Kidney (tissue), 22 donors: ENCODE measurements around the gene CDK7. TPM values are rescaled to one million over a fixed set of nuclear protein-coding genes. Genes with fewer than 3 reads are reported as not detected.

Source experiments
- DNase-seq, 5 donors: peaks; one replicate each; pipeline ENCODE4 v3.0.0-alpha.2; 2013 to 2020
- FAIRE-seq: peaks from 2 replicates; lab custom pipeline; 2012; peaks lifted over from hg19 to GRCh38; lab: Jason Lieb, UNC
- H3K27ac ChIP-seq, 2 donors: one replicate each; pipeline ENCODE4 v1.7.0; 2013; ENCODE audit warnings: low read depth in 2 of 2, low read length in 2 of 2, inconsistent platforms in 1 of 2
- H3K27me3 ChIP-seq: one replicate; pipeline ENCODE4 v1.7.1; 2013; ENCODE audit warnings: low read length, inconsistent platforms; ENCODE audit not compliant: control insufficient read depth, insufficient read depth
- H3K36me3 ChIP-seq, 3 donors: one replicate each; pipeline versions ENCODE4 v1.7.0 to v1.7.1; 2013; ENCODE audit warnings: low read length in 3 of 3, control low read depth in 1 of 3, inconsistent platforms in 1 of 3; ENCODE audit not compliant: insufficient read depth in 3 of 3, control insufficient read depth in 2 of 3
- H3K4me1 ChIP-seq, 3 donors: one replicate each; pipeline versions ENCODE4 v1.7.0 to v1.7.1; 2013; ENCODE audit warnings: low read length in 3 of 3, inconsistent platforms in 1 of 3, low read depth in 1 of 3; ENCODE audit not compliant: control insufficient read depth in 2 of 3, insufficient read depth in 2 of 3
- H3K4me3 ChIP-seq, 3 donors: one replicate each; pipeline versions ENCODE4 v1.7.0 to v1.8.1; 2013; ENCODE audit warnings: low read length in 3 of 3, control low read depth in 1 of 3, inconsistent platforms in 1 of 3
- H3K9ac ChIP-seq, 3 donors: one replicate each; pipeline versions ENCODE4 v1.7.0 to v1.7.1; 2013; ENCODE audit warnings: low read length in 3 of 3, control low read depth in 1 of 3, inconsistent platforms in 1 of 3
- H3K9me3 ChIP-seq, 3 donors: one replicate each; pipeline versions ENCODE4 v1.7.0 to v1.7.1; 2013; ENCODE audit warnings: low read length in 3 of 3, control low read depth in 1 of 3, inconsistent platforms in 1 of 3; ENCODE audit not compliant: control insufficient read depth in 2 of 3, insufficient read depth in 1 of 3
- intact Hi-C: fragments of 100-400 bp; cut with DNase I; formaldehyde crosslinking; loops from one replicate; pipeline ENCODE4 v1.11.1; 2022
- long read RNA-seq, 10 donors: library from polyadenylated mRNA in 1 of 10; unstranded in 1 of 10; transcript quantifications; one replicate each; pipeline ENCODE4 v2.0.0 and lab custom pipeline, GENCODE V29; 2021 to 2026
- polyA plus RNA-seq: library from polyadenylated mRNA; stranded (reverse); fragments of 350-450 nt; fragmentation: Illumina TruSeq; extraction: RNeasy Lipid Tissue Mini Kit (QIAGEN cat#74804); gene quantifications from one replicate; pipeline ENCODE4 v1.2.3, GENCODE V29; 2014; ENCODE audit warnings: low read depth, low replicate concordance; ENCODE audit not compliant: insufficient read depth
- total RNA-seq: library from RNA; stranded (reverse); fragmentation: NEBNext Ultra II Directional; extraction: Animal tissue kit (Norgen Biotek cat#: 25700); gene quantifications from one replicate; pipeline ENCODE4 v1.2.1, GENCODE V29; 2021
- TF ChIP-seq, protein P1 (sequence below): IDR thresholded peaks from 3 replicates; pipeline ENCODE4 v1.5.1; 2012; ENCODE audit warnings: mild to moderate bottlenecking, moderate library complexity, borderline replicate concordance; ENCODE audit not compliant: insufficient read depth; ENCODE audit errors: extremely low read depth
- donor health status: control.
- donor health status: control.
- donor health status: control.
- donor health status: control.
- donor health status: control.
- donor health status: DM: yes; HTN: yes; CAD: no.
- donor health status: Normal renal cell carcinoma (clear cell type).

The CDK7 gene
- total RNA-seq, result 22.7 TPM
- polyA plus RNA-seq, result 29.4 TPM
- long read RNA-seq, donor 1, transcript CDK7-201 (12 exons, 1,439 nt), result major isoform, 8 of 8 reads
- long read RNA-seq, donor 1, partial matches to known transcripts, result 0 of 8 reads
- long read RNA-seq, donor 1, other reads (novel, unspliced or antisense), result 0 of 8 reads
- long read RNA-seq, donor 2, transcript CDK7-201 (12 exons, 1,439 nt), result major isoform, 8 of 15 reads
- long read RNA-seq, donor 2, partial matches to known transcripts, result 6 of 15 reads
- long read RNA-seq, donor 2, other reads (novel, unspliced or antisense), result 0 of 15 reads
- long read RNA-seq, donor 3, transcript CDK7-201 (12 exons, 1,439 nt), result major isoform, 5 of 11 reads
- long read RNA-seq, donor 3, partial matches to known transcripts, result 6 of 11 reads
- long read RNA-seq, donor 3, other reads (novel, unspliced or antisense), result 0 of 11 reads
- long read RNA-seq, donor 4, transcript CDK7-201 (12 exons, 1,439 nt), result major isoform, 14 of 17 reads
- long read RNA-seq, donor 4, partial matches to known transcripts, result 0 of 17 reads
- long read RNA-seq, donor 4, other reads (novel, unspliced or antisense), result 0 of 17 reads
- long read RNA-seq, donor 5, partial matches to known transcripts, result 0 of 1 reads
- long read RNA-seq, donor 5, other reads (novel, unspliced or antisense), result 0 of 1 reads
- long read RNA-seq, donor 6, transcript CDK7-201 (12 exons, 1,439 nt), result major isoform, 20 of 40 reads
- long read RNA-seq, donor 6, partial matches to known transcripts, result 19 of 40 reads
- long read RNA-seq, donor 6, other reads (novel, unspliced or antisense), result 0 of 40 reads
- long read RNA-seq, donor 7, transcript CDK7-201 (12 exons, 1,439 nt), result major isoform, 9 of 15 reads
- long read RNA-seq, donor 7, partial matches to known transcripts, result 1 of 15 reads
- long read RNA-seq, donor 7, other reads (novel, unspliced or antisense), result 4 of 15 reads
- long read RNA-seq, donor 8, transcript CDK7-201 (12 exons, 1,439 nt), result major isoform, 5 of 10 reads
- long read RNA-seq, donor 8, partial matches to known transcripts, result 5 of 10 reads
- long read RNA-seq, donor 8, other reads (novel, unspliced or antisense), result 0 of 10 reads
- long read RNA-seq, donor 9, partial matches to known transcripts, result 5 of 9 reads
- long read RNA-seq, donor 9, other reads (novel, unspliced or antisense), result 0 of 9 reads
- long read RNA-seq, donor 10, transcript CDK7-201 (12 exons, 1,439 nt), result major isoform, 9 of 10 reads
- long read RNA-seq, donor 10, partial matches to known transcripts, result 0 of 10 reads
- long read RNA-seq, donor 10, other reads (novel, unspliced or antisense), result 0 of 10 reads

DNA sequence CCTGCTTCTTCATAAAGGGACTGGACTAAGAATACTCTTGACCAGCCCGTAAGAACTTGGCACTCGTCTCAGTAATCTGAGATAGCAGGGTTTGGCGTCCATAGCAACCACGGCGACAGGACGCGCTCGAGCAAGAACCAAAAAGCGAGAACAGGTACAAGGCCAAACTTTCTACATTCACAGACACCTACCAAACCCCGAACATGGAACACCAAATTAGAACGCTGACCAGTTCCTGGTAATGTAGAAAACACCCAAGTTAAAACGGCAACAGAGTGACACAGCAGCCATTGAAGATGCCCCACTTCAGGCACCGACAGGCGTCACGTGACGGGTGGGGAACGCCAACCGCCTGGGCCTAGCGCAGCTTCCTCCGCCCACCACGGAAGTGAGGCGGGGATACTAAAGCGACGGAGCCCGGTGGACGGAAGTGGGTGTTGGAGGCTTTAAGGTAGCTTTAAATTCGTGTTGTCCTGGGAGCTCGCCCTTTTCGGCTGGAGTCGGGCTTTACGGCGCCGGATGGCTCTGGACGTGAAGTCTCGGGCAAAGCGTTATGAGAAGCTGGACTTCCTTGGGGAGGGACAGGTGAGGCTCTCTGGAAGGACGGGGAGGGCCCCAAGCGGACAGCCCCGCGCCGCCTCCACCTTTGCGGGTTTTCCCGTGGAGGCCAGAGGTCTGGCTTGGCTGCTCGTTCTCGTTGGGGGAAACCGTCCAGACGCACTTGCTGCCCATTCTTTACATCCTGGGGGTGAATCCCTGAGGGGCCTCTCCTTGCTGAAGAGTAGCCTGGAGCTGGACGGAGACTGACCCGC, at the start of gene CDK7:
Gene CDK7, plus strand, starts transcription at position 430 of the 812 bp plus-strand sequence. Its CDS starts 90 bp downstream, at position 520.
- Histone ChIP-seq H3K36me3 (peaks cover 0 to 6% (median 2%) of the 10 kb centered on the region in 3 donors), H3K9me3 (no peaks in the 10 kb centered on the region), H3K27me3 (no peaks in the 10 kb centered on the region), H3K4me3 (peak within 1 kb of the TSS; percentile 91 to 99 (median 91)), H3K4me1 (peaks cover 0 to 5% (median 0%) of the 10 kb centered on the region in 3 donors), H3K9ac (peak within 1 kb of the TSS; percentile 78 to 88 (median 78)), H3K27ac (peak within 1 kb of the TSS; percentile 51 to 82)
- TF ChIP-seq, protein P1, sequence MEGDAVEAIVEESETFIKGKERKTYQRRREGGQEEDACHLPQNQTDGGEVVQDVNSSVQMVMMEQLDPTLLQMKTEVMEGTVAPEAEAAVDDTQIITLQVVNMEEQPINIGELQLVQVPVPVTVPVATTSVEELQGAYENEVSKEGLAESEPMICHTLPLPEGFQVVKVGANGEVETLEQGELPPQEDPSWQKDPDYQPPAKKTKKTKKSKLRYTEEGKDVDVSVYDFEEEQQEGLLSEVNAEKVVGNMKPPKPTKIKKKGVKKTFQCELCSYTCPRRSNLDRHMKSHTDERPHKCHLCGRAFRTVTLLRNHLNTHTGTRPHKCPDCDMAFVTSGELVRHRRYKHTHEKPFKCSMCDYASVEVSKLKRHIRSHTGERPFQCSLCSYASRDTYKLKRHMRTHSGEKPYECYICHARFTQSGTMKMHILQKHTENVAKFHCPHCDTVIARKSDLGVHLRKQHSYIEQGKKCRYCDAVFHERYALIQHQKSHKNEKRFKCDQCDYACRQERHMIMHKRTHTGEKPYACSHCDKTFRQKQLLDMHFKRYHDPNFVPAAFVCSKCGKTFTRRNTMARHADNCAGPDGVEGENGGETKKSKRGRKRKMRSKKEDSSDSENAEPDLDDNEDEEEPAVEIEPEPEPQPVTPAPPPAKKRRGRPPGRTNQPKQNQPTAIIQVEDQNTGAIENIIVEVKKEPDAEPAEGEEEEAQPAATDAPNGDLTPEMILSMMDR, result no peak
- intact Hi-C loops, result no loop called here
- peak; percentile 91 to 98 (median 97) for DNase-seq
- no peak for FAIRE-seq

DNA sequence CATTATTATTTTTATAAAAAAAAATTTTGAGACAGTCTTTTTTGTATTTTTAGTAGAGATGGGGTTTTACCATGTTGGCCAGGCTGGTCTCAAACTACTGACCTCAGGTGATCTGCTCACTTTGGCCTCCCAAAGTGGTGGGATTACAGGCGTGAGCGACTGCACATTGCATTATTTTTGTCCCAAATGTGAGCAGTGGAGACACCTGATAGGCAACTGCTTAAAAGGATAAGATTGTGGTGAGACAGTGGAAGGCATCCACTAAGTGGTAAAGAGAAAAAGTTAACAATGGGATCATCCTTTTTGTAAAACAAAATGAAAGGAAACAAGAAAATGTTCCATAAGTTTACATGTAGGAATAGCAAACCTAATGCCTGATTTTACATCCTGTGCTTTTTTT, 47.3 kb upstream of the CDK7 start:
- Histone ChIP-seq H3K27ac (no peak overlapping the region), H3K4me3 (no peak overlapping the region), H3K27me3 (no peaks in the 10 kb centered on the region), H3K9ac (no peak overlapping the region), H3K36me3 (no peaks in the 10 kb centered on the region), H3K9me3 (no peaks in the 10 kb centered on the region), H3K4me1 (peaks cover 0 to 10% (median 6%) of the 10 kb centered on the region in 3 donors)
- intact Hi-C loops, result no loop called here
- DNase-seq (no peak), FAIRE-seq (no peak)
- TF ChIP-seq, protein P1, result no peak

DNA sequence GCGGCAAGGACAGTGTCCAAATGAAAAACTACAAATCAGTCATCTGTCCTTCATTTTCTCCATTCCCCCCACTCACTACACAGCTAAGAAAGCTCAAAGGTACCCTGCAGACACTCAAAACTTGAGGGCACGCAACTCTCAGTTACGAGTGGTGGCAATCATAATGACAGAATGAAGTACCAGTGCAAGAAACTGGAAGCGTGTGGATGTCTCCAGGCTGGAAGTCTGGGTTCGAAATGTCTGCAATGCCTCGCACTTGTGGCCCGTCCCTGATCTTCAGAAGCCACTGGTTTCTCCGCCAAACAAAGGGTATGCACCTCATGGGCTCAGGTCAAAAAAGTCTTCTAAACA, 45.9 kb upstream of the CDK7 start:
- FAIRE-seq (no peak), DNase-seq (no peak)
- Histone ChIP-seq H3K9ac (peak overlapping the region; percentile 20 to 99 (median 86)), H3K27me3 (no peaks in the 10 kb centered on the region), H3K27ac (peak overlapping the region; percentile 45 to 54), H3K4me3 (peak overlapping the region; percentile 98 to 100 (median 99)), H3K36me3 (no peaks in the 10 kb centered on the region), H3K9me3 (no peaks in the 10 kb centered on the region), H3K4me1 (peaks cover 0 to 10% (median 6%) of the 10 kb centered on the region in 3 donors)
- TF ChIP-seq, protein P1, result no peak
- intact Hi-C loops, result no loop called here
